Activated naive CD4-positive, alpha-beta T cell treated with anti-CD3 and anti-CD28 coated beads, Interleukin-2, amount 50 U/mL, for 24 hours (primary cell): ENCODE results near the gene CAMSAP1.

Source experiments
- H3K27ac Mint-ChIP-seq: one replicate; pipeline ENCODE4 v1.8.0; 2021; ENCODE audit warnings: mild to moderate bottlenecking, mixed read lengths
- H3K27me3 Mint-ChIP-seq: one replicate; pipeline ENCODE4 v1.8.0; 2021; ENCODE audit warnings: mixed read lengths
- H3K36me3 Mint-ChIP-seq: one replicate; pipeline ENCODE4 v1.8.0; 2021; ENCODE audit warnings: mixed read lengths
- H3K4me1 Mint-ChIP-seq: one replicate; pipeline ENCODE4 v1.8.0; 2021; ENCODE audit warnings: mixed read lengths
- H3K4me3 Mint-ChIP-seq: one replicate; pipeline ENCODE4 v1.8.0; 2021; ENCODE audit warnings: mild to moderate bottlenecking, mixed read lengths
- H3K9me3 Mint-ChIP-seq: one replicate; pipeline ENCODE4 v1.8.0; 2021; ENCODE audit warnings: mixed read lengths

CAMSAP1 gene

DNA sequence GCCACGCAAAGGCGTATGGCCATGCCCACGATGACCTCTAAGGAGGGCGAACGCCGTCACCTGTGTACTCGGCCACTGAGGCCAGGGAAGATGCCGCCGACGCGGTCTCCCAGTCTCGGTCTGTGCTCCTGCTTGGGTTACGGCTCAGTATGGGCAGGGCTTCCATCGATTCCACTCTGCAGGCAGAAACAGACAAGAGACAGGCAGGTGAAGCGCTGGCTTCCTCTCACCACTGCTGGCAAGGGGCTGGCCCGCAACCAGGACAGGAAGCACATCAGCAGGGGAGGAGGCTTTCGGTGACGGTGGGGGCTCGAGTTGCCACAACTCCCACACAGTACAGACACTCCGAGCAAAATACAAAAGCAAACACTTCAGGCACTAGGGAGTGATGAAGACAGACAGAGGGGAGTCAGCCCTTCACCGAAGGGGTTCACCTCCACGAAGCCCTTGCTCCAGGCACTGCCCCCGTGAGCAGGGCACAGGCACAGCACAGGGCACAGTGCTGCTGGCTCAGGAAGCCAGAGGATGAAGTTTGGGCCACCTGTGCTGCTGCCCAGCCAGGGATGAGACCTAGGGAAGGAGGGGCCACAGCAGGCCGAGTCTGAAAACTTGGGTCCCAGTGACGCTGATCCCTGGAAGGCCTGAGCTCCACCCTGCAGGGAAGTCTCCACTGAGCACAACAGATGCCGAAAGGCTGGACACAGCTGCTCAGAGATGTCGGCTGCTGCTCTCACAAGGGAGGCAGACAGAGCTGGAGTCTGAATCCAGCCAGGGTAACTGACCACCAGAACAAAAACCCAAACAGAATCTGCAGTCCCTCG is 91.3 kb downstream of the CAMSAP1 start:
- Mint-ChIP-seq H3K27me3 (no peaks in the 10 kb centered on the region), H3K27ac (no peak overlapping the region), H3K4me1 (no peaks in the 10 kb centered on the region), H3K4me3 (no peak overlapping the region), H3K9me3 (no peaks in the 10 kb centered on the region), H3K36me3 (peaks cover 16% of the 10 kb centered on the region)

DNA sequence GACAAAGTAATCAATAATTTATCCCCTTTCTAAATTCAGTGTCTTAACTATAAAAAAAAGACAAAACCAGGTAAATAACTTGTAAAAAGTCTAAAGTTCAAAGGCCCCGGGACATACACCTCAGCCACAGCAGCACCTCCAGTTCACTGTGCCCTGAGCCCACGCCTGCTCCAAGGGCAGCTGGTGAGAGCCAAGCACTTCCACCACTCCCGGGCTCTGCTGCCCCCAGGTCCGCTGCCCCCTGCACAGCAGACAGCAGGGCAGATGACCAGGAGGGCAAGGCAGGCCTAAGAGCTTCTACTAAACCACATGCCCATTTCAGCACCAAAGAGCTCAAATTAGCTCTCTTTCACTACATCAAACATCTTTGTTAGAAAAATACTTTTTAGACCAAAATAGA is 91.9 kb downstream of the CAMSAP1 start:
- Mint-ChIP-seq H3K9me3 (no peaks in the 10 kb centered on the region), H3K4me3 (no peak overlapping the region), H3K4me1 (no peaks in the 10 kb centered on the region), H3K27me3 (no peaks in the 10 kb centered on the region), H3K27ac (no peak overlapping the region), H3K36me3 (peaks cover 16% of the 10 kb centered on the region)

DNA sequence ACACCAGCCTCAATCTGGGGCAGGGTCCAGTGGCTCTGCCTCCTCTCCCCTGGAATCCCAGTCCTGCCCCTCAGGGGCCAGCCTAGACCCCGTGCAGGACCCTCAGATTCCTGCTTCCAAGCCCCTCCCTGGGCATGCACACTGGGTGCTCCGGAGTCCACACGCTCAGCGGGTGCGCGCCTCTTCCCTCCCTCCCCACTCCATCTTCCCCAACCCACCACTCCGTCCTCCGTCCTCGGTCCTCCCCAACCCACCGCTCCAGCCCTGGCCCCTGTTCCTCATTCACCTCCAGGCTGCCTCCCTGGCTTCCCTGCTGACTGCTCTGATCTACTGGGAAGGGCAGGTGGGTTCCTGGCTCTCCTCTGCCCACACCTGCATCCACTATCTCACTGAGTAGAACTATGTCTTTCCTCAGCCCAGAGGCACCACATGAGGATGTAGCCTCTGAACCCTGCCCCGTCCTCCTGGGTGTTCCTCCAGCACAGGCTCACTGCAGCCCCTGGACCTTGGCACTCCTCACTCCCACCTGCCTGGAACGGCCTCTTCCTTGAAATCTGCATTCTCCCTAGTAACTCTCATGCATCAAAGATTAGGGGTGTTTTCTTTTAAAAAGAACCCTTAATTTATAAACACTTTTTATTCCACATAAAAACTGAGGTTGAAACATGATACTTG is 92.8 kb downstream of the CAMSAP1 start:
- Mint-ChIP-seq H3K4me1 (no peaks in the 10 kb centered on the region), H3K27me3 (no peaks in the 10 kb centered on the region), H3K36me3 (peaks cover 20% of the 10 kb centered on the region), H3K27ac (peak overlapping the region; percentile 41), H3K9me3 (no peaks in the 10 kb centered on the region), H3K4me3 (no peak overlapping the region)

DNA sequence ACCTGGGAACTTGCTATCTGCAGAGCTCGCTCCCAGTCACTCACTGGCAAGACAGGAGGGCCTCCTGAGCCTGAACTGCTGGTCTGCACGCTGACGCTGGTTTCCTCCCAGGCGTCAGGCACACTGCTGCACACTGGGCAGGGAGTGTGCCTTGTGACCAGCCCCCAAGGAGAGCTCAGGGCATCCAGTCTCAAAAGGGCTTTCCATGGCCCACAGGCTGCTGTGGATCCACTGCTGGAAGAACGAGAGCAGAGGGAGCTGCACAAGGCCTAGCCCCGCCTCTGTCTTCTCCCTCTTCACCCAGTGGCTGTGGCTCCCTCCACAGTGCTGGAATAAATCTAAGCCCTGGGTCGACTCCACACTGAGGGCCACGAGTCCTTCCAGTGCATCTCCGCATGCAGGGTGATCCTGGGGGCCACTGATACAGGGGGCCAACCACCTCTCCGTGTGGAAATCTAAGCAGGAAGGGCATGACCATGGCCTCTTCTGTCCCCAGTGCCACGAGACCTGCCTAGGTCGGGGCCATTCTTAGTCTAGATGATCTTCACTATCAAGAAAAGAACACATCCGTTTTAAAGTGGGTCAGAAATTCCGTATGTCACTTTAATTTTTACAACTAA is 93.6 kb downstream of the CAMSAP1 start:
- Mint-ChIP-seq H3K4me1 (no peaks in the 10 kb centered on the region), H3K4me3 (no peak overlapping the region), H3K36me3 (peaks cover 17% of the 10 kb centered on the region), H3K27ac (no peak overlapping the region), H3K27me3 (no peaks in the 10 kb centered on the region), H3K9me3 (no peaks in the 10 kb centered on the region)

DNA sequence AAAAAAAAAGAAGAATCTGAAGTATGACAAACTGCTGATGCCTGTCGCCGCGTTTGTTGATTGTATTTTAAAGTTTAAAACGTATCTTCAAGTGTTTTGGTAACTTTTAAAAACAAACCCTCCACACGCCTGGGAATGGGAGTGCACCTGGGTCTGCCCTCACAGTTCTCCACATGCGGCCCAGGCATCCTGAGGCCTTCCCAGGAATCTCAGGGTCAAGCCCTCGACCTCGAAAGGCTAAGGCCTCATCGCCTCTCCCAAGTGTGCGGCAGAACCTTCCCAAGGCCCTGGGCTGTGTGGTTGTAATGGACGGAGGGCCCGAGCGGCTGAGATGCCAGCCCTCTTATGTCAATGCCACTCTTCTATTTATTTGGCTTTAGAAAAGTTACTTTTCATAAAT is 94.4 kb downstream of the CAMSAP1 start:
- Mint-ChIP-seq H3K27me3 (no peaks in the 10 kb centered on the region), H3K27ac (no peak overlapping the region), H3K4me1 (no peaks in the 10 kb centered on the region), H3K4me3 (no peak overlapping the region), H3K9me3 (no peaks in the 10 kb centered on the region), H3K36me3 (peaks cover 17% of the 10 kb centered on the region)

DNA sequence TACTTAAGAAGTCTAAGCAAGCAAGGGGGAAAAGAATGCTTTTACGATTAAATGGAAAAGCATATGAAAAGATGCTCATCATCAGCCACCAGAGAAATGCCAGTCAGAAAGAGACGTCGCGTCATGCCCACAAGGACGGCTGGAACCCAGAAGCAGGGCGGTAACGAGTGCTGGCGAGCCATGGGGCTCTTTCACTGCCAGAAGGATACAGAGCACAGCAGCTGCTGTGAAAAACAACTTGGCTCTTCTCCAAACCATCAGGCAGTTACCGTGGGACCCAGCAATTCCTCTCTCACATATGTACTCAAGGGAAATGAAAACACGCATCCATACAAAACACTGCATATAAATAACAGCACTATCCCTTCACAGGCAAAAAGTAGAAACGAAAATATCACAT is 95.5 kb downstream of the CAMSAP1 start:
- Mint-ChIP-seq H3K27ac (no peak overlapping the region), H3K9me3 (no peaks in the 10 kb centered on the region), H3K27me3 (no peaks in the 10 kb centered on the region), H3K4me1 (no peaks in the 10 kb centered on the region), H3K36me3 (peaks cover 17% of the 10 kb centered on the region), H3K4me3 (no peak overlapping the region)

DNA sequence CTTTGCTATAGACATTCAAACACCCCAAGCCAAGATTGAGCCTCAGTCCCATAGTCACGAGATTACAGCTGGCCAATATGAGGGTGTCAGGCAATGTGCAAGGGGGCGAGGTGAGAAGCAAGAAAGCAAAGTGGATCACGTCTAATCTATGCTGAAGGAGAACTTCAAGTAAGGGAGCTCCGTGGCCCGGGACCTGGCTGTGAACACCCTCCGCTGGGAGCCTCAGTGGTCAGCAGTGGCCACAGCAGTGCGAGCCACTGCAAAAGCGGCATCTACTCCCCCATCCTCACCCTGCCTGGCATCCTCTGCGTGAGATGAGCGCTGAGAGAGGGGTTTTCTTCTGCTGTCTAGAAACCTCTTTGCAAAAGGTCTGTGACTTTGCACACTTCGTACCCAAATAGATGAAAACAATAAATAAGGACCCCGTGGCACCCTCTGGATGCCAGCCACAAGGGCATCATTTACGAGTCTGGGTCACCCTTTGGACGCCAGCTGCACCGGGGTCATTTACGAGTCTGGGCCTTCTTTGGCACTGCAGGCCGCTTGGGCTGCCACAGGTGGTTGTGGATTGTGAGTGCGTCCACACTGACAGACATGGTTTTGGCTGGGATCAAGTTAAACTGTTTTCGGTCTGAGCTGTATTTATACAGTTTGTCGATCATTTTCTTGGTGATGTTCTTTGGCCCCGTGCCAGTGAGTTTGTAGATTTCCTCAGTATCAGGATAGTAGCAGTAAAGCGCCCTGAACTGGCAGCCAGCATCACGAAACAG is 96.4 kb downstream of the CAMSAP1 start:
- H3K27ac Mint-ChIP-seq = no peak overlapping the region
- H3K9me3 Mint-ChIP-seq = no peaks in the 10 kb centered on the region
- peaks cover 2% of the 10 kb centered on the region for H3K4me1 Mint-ChIP-seq
- H3K27me3 Mint-ChIP-seq = no peaks in the 10 kb centered on the region
- H3K4me3 Mint-ChIP-seq = no peak overlapping the region
- peaks cover 15% of the 10 kb centered on the region for H3K36me3 Mint-ChIP-seq

DNA sequence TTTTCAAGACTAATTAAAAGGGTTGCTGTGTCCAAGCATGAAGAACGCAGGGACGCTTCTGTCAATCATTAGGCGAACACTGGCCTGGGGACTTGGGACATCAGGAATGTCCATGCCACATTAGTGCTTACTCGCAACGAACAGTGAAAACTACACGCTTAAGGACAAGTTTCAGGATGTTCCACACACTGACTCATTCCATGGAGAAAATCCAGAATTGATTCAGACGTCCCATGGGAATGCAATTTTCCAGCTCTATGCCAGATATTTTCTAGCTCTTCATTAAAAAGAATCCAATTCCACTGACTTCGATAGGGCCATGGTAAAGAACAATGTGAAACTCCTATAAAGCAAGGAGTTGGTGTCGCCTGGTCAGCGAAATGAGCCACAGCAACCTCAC is 98.2 kb downstream of the CAMSAP1 start:
- Mint-ChIP-seq H3K9me3 (no peaks in the 10 kb centered on the region), H3K4me1 (peaks cover 4% of the 10 kb centered on the region), H3K36me3 (peaks cover 12% of the 10 kb centered on the region), H3K27ac (no peak overlapping the region), H3K27me3 (no peaks in the 10 kb centered on the region), H3K4me3 (no peak overlapping the region)

DNA sequence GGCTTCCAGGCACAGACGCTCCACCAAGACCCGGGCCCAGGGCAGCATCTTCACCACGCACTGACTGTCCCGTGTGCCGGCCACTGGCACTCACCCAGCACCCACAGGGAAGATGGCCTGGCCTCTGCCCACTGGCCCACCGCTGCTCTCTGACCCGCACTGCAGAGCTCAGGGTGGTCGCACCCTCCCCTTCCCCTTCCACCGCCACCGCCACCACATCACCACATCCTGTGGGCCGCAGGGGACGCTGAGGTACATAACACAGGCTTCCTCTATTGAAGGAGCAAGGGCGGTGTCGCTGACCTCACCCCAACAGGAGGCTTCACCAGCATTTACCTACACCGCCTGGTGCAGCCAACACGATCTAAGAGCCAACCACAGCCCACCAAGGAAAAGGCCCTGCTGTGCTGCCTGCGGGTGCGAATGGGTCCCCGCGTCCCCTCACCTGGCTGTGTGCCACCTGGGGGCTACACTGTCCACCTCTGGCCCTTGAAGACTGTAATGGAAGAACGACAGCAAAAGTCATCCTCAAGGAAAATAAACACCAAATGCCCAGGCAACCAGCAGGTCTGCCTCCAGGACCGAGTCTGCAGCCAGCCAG is 101.8 kb downstream of the CAMSAP1 start:
- Mint-ChIP-seq H3K36me3 (peaks cover 3% of the 10 kb centered on the region), H3K4me1 (peaks cover 4% of the 10 kb centered on the region), H3K9me3 (no peaks in the 10 kb centered on the region), H3K27ac (no peak overlapping the region), H3K4me3 (no peak overlapping the region), H3K27me3 (no peaks in the 10 kb centered on the region)

DNA sequence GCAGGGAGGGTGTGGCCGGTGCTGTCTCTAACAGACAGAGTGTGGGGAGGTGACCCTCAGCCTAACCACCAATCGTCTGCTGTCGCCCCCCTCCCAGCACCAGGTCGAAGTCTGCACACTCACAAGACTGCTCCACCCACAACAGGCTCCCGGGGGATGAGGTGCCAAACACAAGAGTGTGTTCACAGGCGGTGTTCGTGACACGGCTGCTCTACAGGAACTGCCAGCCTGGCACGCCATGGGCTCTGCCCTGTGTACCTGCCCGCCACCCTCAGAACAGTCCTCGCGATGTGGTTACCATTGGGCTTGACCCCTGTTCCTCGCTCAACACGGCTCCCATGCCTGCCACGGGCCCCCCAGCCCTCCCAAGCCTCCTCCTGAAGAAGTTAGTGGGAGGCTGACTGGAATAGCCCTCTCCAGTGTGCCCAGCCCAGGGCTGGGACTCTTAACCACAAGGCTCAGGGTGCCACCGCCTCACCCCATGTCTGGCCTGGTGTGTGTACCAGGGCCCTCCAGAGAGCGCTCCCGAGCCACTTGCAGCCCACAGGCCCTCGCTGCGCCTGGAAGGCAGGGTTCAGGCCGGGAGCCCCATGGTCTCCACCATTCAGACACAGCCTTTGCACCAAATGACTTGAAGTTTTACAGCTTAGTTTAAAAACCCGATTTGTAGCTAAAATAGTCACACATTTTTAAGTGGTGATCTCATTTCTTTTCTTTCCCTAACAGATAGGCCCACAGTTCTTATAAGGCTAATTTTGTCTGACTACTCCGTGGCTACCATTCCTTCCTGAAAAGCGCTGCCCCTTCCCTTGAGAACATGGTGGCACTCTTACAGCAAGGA is 102.5 kb downstream of the CAMSAP1 start:
- Mint-ChIP-seq H3K4me3 (no peak overlapping the region), H3K4me1 (peaks cover 4% of the 10 kb centered on the region), H3K27ac (no peak overlapping the region), H3K27me3 (no peaks in the 10 kb centered on the region), H3K36me3 (peaks cover 1% of the 10 kb centered on the region), H3K9me3 (no peaks in the 10 kb centered on the region)

DNA sequence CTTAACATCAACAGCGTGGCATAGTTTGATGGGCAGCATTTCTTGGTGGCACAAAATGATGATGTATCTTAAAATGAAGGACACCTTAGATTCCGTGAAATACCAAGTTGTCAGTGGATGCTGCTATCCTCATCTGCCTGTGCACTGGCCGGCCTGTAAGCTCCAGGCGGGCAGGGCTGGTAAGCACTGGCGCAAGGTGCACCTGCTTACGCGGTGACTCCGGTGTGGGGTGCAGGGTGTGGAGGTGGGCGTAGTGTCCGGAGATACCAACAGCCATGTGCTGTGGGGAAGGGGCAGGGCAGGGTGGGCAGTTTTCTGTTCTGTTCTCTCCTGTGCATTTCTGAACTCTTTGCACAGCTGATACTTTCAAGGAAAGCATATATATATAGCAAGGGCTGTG is 103.9 kb downstream of the CAMSAP1 start:
- Mint-ChIP-seq H3K4me1 (peaks cover 4% of the 10 kb centered on the region), H3K36me3 (no peaks in the 10 kb centered on the region), H3K9me3 (no peaks in the 10 kb centered on the region), H3K27ac (no peak overlapping the region), H3K27me3 (no peaks in the 10 kb centered on the region), H3K4me3 (no peak overlapping the region)

DNA sequence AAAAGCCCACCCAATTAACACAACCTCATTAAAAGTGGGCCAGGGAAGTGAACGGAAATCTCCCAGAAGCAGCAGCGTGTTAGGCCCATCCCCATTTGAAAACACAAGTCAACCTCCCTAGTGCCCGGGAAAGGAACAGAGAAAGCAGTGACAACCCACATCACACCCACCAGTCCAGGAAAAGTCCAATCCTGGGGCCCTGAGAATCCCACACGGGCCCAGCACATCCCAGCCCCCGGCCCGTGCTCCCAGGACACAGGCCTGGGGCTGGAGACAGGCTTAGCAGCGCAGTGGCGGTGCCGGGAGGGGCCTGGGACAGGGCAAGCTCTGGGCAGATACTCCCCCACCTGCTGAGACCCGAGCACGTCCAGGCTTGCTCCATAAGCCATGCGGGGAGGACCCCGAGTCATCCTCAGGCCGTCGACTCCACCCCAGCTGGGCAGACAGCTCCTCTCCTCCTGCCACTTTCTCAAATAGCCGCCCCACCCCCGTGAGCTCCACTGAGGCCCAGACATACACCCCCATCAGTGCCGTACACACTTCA is 104.4 kb downstream of the CAMSAP1 start:
- peaks cover 4% of the 10 kb centered on the region for H3K4me1 Mint-ChIP-seq
- H3K9me3 Mint-ChIP-seq = no peaks in the 10 kb centered on the region
- no peak overlapping the region for H3K27ac Mint-ChIP-seq
- H3K36me3 Mint-ChIP-seq = no peaks in the 10 kb centered on the region
- H3K4me3 Mint-ChIP-seq = no peak overlapping the region
- H3K27me3 Mint-ChIP-seq = no peaks in the 10 kb centered on the region

DNA sequence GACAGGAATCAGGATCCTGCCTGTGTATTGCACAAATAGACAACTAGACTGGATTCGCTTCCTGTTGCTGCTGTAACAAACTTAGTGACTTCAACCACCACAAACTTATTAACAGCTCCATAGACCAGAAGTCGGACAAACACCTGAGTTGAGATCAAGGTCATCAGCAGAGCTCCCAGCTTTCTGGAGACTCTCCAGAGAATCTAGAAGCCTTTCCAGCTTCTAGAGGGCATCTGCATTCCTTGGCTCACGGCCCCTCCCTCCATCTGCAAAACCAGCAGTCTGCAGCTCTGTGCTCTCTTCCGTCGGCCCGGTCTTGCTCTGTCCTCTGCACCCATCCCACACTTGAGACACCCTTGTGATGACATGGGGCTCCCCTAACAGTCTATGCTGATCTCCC is 106.3 kb downstream of the CAMSAP1 start:
- Mint-ChIP-seq H3K27me3 (no peaks in the 10 kb centered on the region), H3K27ac (no peak overlapping the region), H3K36me3 (no peaks in the 10 kb centered on the region), H3K4me3 (no peak overlapping the region), H3K4me1 (peaks cover 3% of the 10 kb centered on the region), H3K9me3 (no peaks in the 10 kb centered on the region)

DNA sequence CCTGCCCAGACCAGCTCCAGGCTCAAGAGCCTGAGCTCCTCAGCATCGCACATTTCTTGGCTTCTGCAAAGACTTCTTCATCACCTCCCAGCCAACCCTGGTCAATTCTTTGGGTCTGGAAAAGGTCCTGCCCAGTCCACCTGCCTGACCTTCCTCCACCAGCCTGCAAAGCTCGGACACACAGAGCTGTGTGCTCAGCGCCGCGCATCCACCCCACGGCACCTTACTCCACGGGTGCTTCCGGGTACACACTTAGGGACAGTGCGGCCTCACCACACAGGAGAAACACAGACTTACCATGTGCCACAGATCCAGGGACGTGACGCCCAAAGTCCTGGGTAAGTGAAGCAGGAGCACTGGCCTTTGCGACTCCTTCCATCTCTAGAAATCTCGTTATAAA is 108.1 kb downstream of the CAMSAP1 start:
- Mint-ChIP-seq H3K4me3 (no peak overlapping the region), H3K4me1 (no peaks in the 10 kb centered on the region), H3K9me3 (no peaks in the 10 kb centered on the region), H3K36me3 (no peaks in the 10 kb centered on the region), H3K27me3 (no peaks in the 10 kb centered on the region), H3K27ac (no peak overlapping the region)
